IPS-15b (cell line): ENCODE results near the gene DEPDC1B.

Experiments
- H3K27me3 ChIP-seq: one replicate; pipeline ENCODE4 v1.6.1; 2013; ENCODE audit warnings: low read length; ENCODE audit not compliant: control insufficient read depth, insufficient read depth
- H3K36me3 ChIP-seq: one replicate; pipeline ENCODE4 v1.6.1; 2013; ENCODE audit warnings: low read length; ENCODE audit not compliant: control insufficient read depth, insufficient read depth
- H3K4me1 ChIP-seq: one replicate; pipeline ENCODE4 v1.6.1; 2013; ENCODE audit warnings: mild to moderate bottlenecking, low read length; ENCODE audit not compliant: control insufficient read depth, insufficient read depth
- H3K4me3 ChIP-seq: one replicate; pipeline ENCODE4 v1.5.1; 2013; ENCODE audit warnings: low read depth, low read length
- H3K9ac ChIP-seq: one replicate; pipeline ENCODE4 v1.6.1; 2013; ENCODE audit warnings: low read depth, mild to moderate bottlenecking, low read length
- H3K9me3 ChIP-seq: one replicate; pipeline ENCODE4 v1.6.1; 2013; ENCODE audit warnings: mild to moderate bottlenecking, low read length; ENCODE audit not compliant: control insufficient read depth, insufficient read depth

Gene DEPDC1B

DNA sequence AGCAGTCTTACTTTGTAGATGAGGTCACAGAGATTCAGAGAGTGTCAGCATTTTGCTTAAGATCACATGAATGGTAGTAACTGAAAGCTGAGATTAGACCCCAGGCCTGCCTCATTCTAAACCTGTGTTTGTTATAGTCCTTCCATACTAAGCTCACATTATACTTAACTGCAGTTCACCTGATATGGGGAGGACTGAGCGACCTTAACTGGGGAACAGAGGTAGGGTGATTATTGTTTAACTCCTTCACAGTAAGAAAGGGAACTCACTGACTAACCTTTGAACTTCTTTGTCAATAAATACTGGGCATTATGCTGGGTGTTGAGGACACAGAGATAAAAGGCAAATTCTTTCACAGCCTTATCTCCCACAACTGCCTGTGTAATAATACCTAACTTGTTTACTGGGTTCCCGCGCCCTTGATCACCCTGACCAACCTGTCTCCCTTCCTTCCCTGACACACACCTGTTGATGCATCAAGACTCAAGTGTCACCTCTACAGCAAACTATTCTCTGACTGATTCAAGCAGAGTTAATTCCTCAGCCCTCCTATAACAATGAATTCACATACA lies 27.2 kb downstream of the DEPDC1B start:
- H3K4me1 ChIP-seq = no peaks in the 10 kb centered on the region
- H3K9me3 ChIP-seq = no peaks in the 10 kb centered on the region
- no peaks in the 10 kb centered on the region for H3K27me3 ChIP-seq
- no peaks in the 10 kb centered on the region for H3K36me3 ChIP-seq
- no peak overlapping the region for H3K9ac ChIP-seq
- H3K4me3 ChIP-seq = no peak overlapping the region

GRCh38 chr5:60671899-60672692 lies 27.9 kb downstream of the DEPDC1B start:
- H3K4me1 ChIP-seq = no peaks in the 10 kb centered on the region
- no peaks in the 10 kb centered on the region for H3K36me3 ChIP-seq

DNA sequence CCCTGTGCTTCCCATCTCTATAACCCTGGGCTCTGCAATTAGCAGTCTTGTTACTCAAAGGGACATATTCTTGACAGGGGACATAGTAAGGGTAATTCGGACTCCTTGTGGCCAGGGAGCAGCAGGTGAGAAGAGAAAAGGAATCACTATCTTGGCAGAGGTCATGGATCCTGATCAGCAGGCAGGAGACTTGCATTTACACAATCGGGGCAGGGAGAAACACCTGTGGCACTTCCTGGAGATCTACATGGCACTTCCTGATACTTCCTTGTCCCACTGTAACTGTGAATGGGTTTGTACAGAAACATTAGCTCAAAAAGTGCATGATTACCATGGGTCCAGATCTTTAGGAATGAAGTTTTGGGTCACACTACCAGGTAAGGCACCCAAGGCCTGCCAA lies 29.2 kb downstream of the DEPDC1B start:
- no peak overlapping the region for H3K9ac ChIP-seq
- H3K9me3 ChIP-seq = no peaks in the 10 kb centered on the region
- no peak overlapping the region for H3K4me3 ChIP-seq
- no peaks in the 10 kb centered on the region for H3K4me1 ChIP-seq
- no peaks in the 10 kb centered on the region for H3K27me3 ChIP-seq
- peaks cover 4% of the 10 kb centered on the region for H3K36me3 ChIP-seq

More at GRCh38 chr5:60671899-60672692, 27.9 kb downstream of the DEPDC1B start:
- Histone ChIP-seq H3K4me3 (no peak overlapping the region), H3K9me3 (no peaks in the 10 kb centered on the region), H3K27me3 (no peaks in the 10 kb centered on the region), H3K9ac (no peak overlapping the region)

DNA sequence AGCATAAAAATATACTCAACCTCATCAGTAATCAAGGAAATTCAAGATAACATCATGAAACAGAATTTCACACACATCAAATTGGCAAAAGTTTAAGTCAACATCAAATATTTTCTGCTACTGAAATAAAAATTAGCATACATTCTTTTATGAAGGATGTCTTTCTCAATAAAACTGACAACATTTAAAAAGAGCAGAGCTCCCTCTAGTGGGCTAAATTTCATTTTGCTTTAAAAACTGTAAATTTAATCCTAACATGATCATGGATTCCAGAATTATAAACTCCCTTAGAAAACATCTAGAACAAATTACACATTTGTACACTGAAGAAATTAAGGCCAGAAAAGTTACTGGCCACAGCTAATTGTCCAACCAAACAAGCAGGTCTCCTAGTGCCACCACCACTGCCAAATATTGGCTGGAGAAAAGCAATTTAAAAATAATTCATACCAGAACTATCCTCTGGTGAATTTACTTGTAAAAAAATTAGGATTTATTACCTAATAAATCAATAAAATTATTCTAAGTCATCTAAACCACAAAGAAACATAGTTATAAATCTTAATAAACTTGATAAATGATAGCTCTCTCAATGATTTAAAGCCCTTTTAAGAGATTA lies 31.2 kb downstream of the DEPDC1B start:
- no peaks in the 10 kb centered on the region for H3K4me1 ChIP-seq
- peaks cover 4% of the 10 kb centered on the region for H3K36me3 ChIP-seq
- no peak overlapping the region for H3K4me3 ChIP-seq
- no peaks in the 10 kb centered on the region for H3K9me3 ChIP-seq
- H3K9ac ChIP-seq = no peak overlapping the region
- no peaks in the 10 kb centered on the region for H3K27me3 ChIP-seq

GRCh38 chr5:60651872-60652620 lies 47.9 kb downstream of the DEPDC1B start:
- no peaks in the 10 kb centered on the region for H3K36me3 ChIP-seq
- no peaks in the 10 kb centered on the region for H3K4me1 ChIP-seq
- H3K9ac ChIP-seq = no peak overlapping the region
- no peaks in the 10 kb centered on the region for H3K27me3 ChIP-seq
- H3K4me3 ChIP-seq = no peak overlapping the region
- peaks cover 2% of the 10 kb centered on the region for H3K9me3 ChIP-seq

DNA sequence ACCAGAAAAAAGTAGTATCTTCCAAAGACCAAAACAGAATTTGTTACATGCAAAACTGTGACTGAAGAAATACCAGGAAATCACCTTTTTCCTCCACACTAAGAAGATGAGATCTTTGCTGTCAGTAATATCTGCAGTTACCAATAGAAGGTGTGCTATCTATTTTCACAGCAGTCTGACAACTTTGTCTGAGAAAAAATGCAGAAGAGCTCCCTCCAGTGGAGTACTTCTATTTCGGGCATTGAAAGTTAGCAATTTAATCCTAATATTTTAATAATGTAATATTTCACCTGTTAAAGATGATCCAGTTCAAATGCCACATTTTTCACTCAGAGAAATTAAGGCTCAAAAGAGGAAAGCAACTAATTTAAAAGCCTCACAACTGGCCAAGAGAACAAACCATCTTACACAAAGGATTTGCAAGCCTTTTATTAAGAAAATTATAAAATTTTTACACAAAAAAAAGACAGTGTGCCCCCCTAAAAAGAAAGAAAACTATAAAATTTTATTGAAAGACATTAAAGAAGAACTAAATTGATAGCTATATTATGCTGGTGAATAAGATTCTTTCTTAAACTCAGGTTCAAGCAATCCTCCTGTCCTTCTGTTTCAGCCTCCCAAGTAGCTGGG lies 50.6 kb downstream of the DEPDC1B start:
- Histone ChIP-seq H3K9ac (no peak overlapping the region), H3K9me3 (no peaks in the 10 kb centered on the region), H3K4me1 (no peaks in the 10 kb centered on the region), H3K36me3 (no peaks in the 10 kb centered on the region), H3K4me3 (no peak overlapping the region), H3K27me3 (no peaks in the 10 kb centered on the region)

DNA sequence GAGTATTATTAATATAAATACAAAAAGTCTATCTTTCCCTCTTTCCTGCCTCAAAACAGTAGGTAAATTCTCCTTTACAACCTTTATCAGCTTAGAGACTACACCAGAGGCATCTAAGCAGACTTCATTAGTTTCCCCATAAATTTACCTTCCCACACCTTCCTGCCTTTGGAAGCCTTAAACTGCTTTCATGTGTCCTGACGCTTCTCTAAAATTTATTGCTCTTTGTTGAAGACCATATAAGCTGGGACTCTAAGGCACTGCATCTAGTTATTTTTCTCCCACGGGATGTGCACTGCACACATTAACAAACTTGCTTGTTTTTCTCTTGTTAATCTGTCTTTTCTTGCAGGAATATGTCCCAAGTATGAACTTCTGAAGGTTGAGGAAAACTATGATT lies 51.8 kb downstream of the DEPDC1B start:
- Histone ChIP-seq H3K4me1 (no peaks in the 10 kb centered on the region), H3K9ac (no peak overlapping the region), H3K4me3 (no peak overlapping the region), H3K27me3 (no peaks in the 10 kb centered on the region), H3K36me3 (no peaks in the 10 kb centered on the region), H3K9me3 (no peaks in the 10 kb centered on the region)

DNA sequence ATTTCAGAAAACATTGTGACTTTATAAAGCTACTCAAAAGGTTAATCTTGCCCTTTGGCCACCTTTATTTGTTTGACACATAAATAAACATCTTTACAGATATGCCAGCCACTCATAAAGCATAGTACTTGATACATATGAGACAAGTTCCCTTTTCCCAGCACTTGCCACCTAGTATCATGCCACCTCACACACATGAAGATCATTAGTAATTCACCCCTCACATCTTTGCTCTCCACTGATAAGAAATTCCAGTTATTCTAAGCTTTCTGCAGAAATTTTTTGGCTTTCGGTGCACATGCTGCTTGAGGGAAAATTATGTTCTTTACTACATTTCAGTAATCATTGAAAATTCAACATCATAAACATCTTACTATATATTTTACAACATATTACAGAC lies 59.1 kb downstream of the DEPDC1B start:
- peaks cover 3% of the 10 kb centered on the region for H3K36me3 ChIP-seq

GRCh38 chr5:60639544-60639943 lies 60.4 kb downstream of the DEPDC1B start:
- Histone ChIP-seq H3K4me3 (no peak overlapping the region), H3K4me1 (no peaks in the 10 kb centered on the region), H3K9ac (no peak overlapping the region), H3K27me3 (no peaks in the 10 kb centered on the region), H3K9me3 (no peaks in the 10 kb centered on the region), H3K36me3 (peaks cover 3% of the 10 kb centered on the region)

More for the DNA sequence above, 59.1 kb downstream of the DEPDC1B start:
- Histone ChIP-seq H3K27me3 (no peaks in the 10 kb centered on the region), H3K4me3 (no peak overlapping the region), H3K4me1 (no peaks in the 10 kb centered on the region), H3K9me3 (no peaks in the 10 kb centered on the region), H3K9ac (no peak overlapping the region)

DNA sequence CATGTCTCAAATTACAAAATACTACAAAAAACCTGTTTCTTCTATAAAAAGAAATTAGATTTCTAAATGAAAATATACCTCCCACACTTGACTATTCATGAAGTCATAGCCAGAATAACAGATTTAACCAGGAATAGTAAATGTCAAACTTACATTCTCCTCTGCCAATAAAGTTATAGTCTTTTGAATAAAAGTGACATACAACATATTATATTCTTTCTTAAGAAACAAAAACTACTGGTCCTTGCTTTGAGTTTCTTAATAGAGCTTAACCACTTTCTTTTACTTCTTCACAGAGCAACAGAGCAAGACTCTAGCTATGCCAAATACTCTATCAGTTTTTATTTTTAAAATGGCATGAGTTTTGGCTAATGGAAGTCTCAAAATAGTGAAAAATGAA lies 61.7 kb downstream of the DEPDC1B start:
- H3K4me3 ChIP-seq = no peak overlapping the region
- H3K36me3 ChIP-seq = peaks cover 3% of the 10 kb centered on the region

DNA sequence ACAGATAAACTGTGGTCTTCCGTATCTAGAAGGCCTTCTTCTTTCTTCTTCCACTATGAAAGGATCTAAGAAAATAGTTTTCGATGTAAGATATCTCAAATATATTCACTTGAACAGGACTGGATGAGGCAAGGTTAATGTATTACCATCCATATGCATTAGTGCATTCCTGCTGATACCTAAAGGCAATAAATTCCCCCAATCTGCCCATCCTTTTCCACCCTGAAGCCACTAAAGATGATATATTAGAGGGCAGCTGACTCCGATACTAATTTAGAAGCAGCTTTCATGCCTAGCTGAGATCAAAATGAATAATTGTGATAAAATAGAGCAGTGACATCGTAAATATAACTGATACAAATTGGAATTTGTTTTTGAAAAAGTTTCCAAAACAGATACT lies 63.3 kb downstream of the DEPDC1B start:
- Histone ChIP-seq H3K4me1 (no peaks in the 10 kb centered on the region), H3K4me3 (no peak overlapping the region), H3K9me3 (no peaks in the 10 kb centered on the region), H3K9ac (no peak overlapping the region), H3K27me3 (no peaks in the 10 kb centered on the region), H3K36me3 (peaks cover 8% of the 10 kb centered on the region)

More for the DNA sequence above, 61.7 kb downstream of the DEPDC1B start:
- Histone ChIP-seq H3K9me3 (no peaks in the 10 kb centered on the region), H3K27me3 (no peaks in the 10 kb centered on the region), H3K9ac (no peak overlapping the region), H3K4me1 (no peaks in the 10 kb centered on the region)
